Hepatocyte (in vitro differentiated cells): ENCODE results near the gene TWIST1. TPM values are rescaled to one million over a fixed set of nuclear protein-coding genes. Genes with fewer than 3 reads are reported as not detected.

Experiments used
- DNase-seq: peaks from one replicate; pipeline ENCODE4 v3.0.0-alpha.2; 2016; ENCODE audit warnings: low spot score
- H2AFZ ChIP-seq: fragments of 200-600 bp; sonication (generic); 2 replicates; pipeline ENCODE4 v1.6.0; 2016; ENCODE audit warnings: antibody characterized with exemption, mild to moderate bottlenecking
- H3K27ac ChIP-seq: fragments of 200-600 bp; sonication (generic); 2 replicates; pipeline ENCODE4 v1.5.1; 2016; ENCODE audit warnings: mild to moderate bottlenecking
- H3K27me3 ChIP-seq: fragments of 200-600 bp; sonication (generic); 2 replicates; pipeline ENCODE4 v1.6.1; 2016
- H3K36me3 ChIP-seq: fragments of 200-600 bp; sonication (generic); replicated peaks from 2 replicates; pipeline ENCODE4 v1.5.1; 2016; ENCODE audit warnings: low read depth; ENCODE audit not compliant: insufficient read depth
- H3K4me1 ChIP-seq: fragments of 200-600 bp; sonication (generic); 2 replicates; pipeline ENCODE4 v1.5.1; 2016; ENCODE audit warnings: mild to moderate bottlenecking, moderate library complexity; ENCODE audit not compliant: insufficient read depth
- H3K4me2 ChIP-seq: fragments of 200-600 bp; sonication (generic); 2 replicates; pipeline ENCODE4 v1.6.0; 2016
- H3K4me3 ChIP-seq: fragments of 200-600 bp; sonication (generic); 2 replicates; pipeline ENCODE4 v1.5.1; 2016; ENCODE audit warnings: mild to moderate bottlenecking
- H3K79me2 ChIP-seq: fragments of 200-600 bp; sonication (generic); 2 replicates; pipeline ENCODE4 v1.6.0; 2017; ENCODE audit warnings: mild to moderate bottlenecking
- H3K9me2 ChIP-seq: fragments of 200-600 bp; sonication (generic); replicated peaks from 2 replicates; pipeline ENCODE4 v1.6.0; 2017; ENCODE audit warnings: mild to moderate bottlenecking; ENCODE audit not compliant: insufficient read depth
- H3K9me3 ChIP-seq: fragments of 200-600 bp; sonication (generic); 2 replicates; pipeline ENCODE4 v1.5.1; 2016; ENCODE audit warnings: low read depth, mild to moderate bottlenecking
- H4K20me1 ChIP-seq: fragments of 200-600 bp; sonication (generic); 2 replicates; pipeline ENCODE4 v1.6.0; 2016; ENCODE audit warnings: mild to moderate bottlenecking; ENCODE audit not compliant: insufficient read depth, poor library complexity, severe bottlenecking
- CTCF ChIP-seq: fragments of 200-600 bp; sonication (generic); IDR thresholded peaks from 2 replicates; pipeline ENCODE4 v1.5.1; 2016; ENCODE audit warnings: antibody characterized with exemption, mild to moderate bottlenecking; ENCODE audit not compliant: poor library complexity
- EZH2 ChIP-seq: fragments of 200-600 bp; sonication (generic); IDR thresholded peaks from 2 replicates; pipeline ENCODE4 v1.6.1; 2016; ENCODE audit warnings: antibody characterized with exemption, mild to moderate bottlenecking, borderline replicate concordance
- EZH2phosphoT487 ChIP-seq: fragments of 200-600 bp; sonication (generic); IDR thresholded peaks from one replicate; pipeline ENCODE4 v1.6.1; 2018; ENCODE audit warnings: antibody characterized with exemption, mild to moderate bottlenecking, low read depth, moderate library complexity; ENCODE audit not compliant: unreplicated experiment, severe bottlenecking
- WGBS: methylation state at CpG from one replicate; pipeline ENCODE4 v1.1.6; 2016; ENCODE audit warnings: low lambda C conversion rate; ENCODE audit errors: missing lambda C conversion rate; 5-methylcytosine and 5-hydroxymethylcytosine counted together
- polyA plus RNA-seq: library from polyadenylated mRNA; unstranded; fragments of >200 nt; fragmentation: Nextera tagmentation; extraction: Ambion mirVana; gene quantifications from 2 replicates; pipeline ENCODE4 v1.2.1, GENCODE V29; 2016
- total RNA-seq: library from RNA; depleted of rRNA; stranded (reverse); fragments of >200 nt; gene quantifications from 2 replicates; pipeline ENCODE4 v1.2.3, GENCODE V29; 2014

Gene TWIST1
- total RNA-seq (18.7 and 23.2 TPM in 2 replicates), polyA plus RNA-seq (21.2 and 24.7 TPM in 2 replicates)

GRCh38 chr7:19117091-19117869, at the start of gene TWIST1:
Gene TWIST1, minus strand, starts transcription at chr7:19117636. Its CDS starts 315 bp downstream, at chr7:19117321.
- peak within 1 kb of the TSS; percentile 89 for H3K4me2 ChIP-seq
- no peaks in the 10 kb centered on the region for H3K9me2 ChIP-seq
- H3K4me1 ChIP-seq = peaks cover 7% of the 10 kb centered on the region
- peak within 1 kb of the TSS; percentile 33 for H2AFZ ChIP-seq
- no peaks in the 10 kb centered on the region for H3K36me3 ChIP-seq
- peak within 1 kb of the TSS; percentile 73 for H3K4me3 ChIP-seq
- peak; percentile 88 for DNase-seq
- peaks cover 79% of the 10 kb centered on the region for H3K27me3 ChIP-seq
- 2% methylated on average over 26 of the region's 91 CpGs for WGBS
- no peaks in the 10 kb centered on the region for H3K9me3 ChIP-seq
- H4K20me1 ChIP-seq = peaks cover 22% of the 10 kb centered on the region
- H3K27ac ChIP-seq = peak within 1 kb of the TSS; percentile 91
- TF ChIP-seq EZH2phosphoT487 (no peak), CTCF (no peak), EZH2 (no peak)
- H3K79me2 ChIP-seq = peaks cover 57% of the 10 kb centered on the region

- no peaks in the 10 kb centered on the region for H3K79me2 ChIP-seq
- H3K4me1 ChIP-seq = no peaks in the 10 kb centered on the region
- H2AFZ ChIP-seq = no peak overlapping the region
- H3K9me2 ChIP-seq = no peaks in the 10 kb centered on the region
- H4K20me1 ChIP-seq = no peaks in the 10 kb centered on the region
- DNase-seq = no peak
- WGBS = 72% methylated on average over 3 of the region's 3 CpGs
- no peaks in the 10 kb centered on the region for H3K9me3 ChIP-seq
- no peak overlapping the region for H3K27ac ChIP-seq
- no peaks in the 10 kb centered on the region for H3K36me3 ChIP-seq
- TF ChIP-seq EZH2phosphoT487 (no peak), CTCF (no peak), EZH2 (no peak)
- no peaks in the 10 kb centered on the region for H3K27me3 ChIP-seq
- H3K4me2 ChIP-seq = no peak overlapping the region
- H3K4me3 ChIP-seq = no peak overlapping the region
Observed at GRCh38 chr7:19161671-19162070, 44.2 kb upstream of the TWIST1 start.

- H3K27me3 ChIP-seq = peaks cover 58% of the 10 kb centered on the region
- no peak overlapping the region for H3K4me3 ChIP-seq
- no peak for TF ChIP-seq EZH2phosphoT487
- no peak for TF ChIP-seq EZH2
- TF ChIP-seq CTCF = no peak
- no peak overlapping the region for H2AFZ ChIP-seq
- no peaks in the 10 kb centered on the region for H3K36me3 ChIP-seq
- no peaks in the 10 kb centered on the region for H3K4me1 ChIP-seq
- 12% methylated on average over 4 of the region's 4 CpGs for WGBS
- no peaks in the 10 kb centered on the region for H3K79me2 ChIP-seq
- no peaks in the 10 kb centered on the region for H3K9me2 ChIP-seq
- H3K9me3 ChIP-seq = no peaks in the 10 kb centered on the region
- peak; percentile 54 for DNase-seq
- H3K4me2 ChIP-seq = no peak overlapping the region
- no peaks in the 10 kb centered on the region for H4K20me1 ChIP-seq
- H3K27ac ChIP-seq = no peak overlapping the region
Observed at GRCh38 chr7:19146699-19147098, 29.3 kb upstream of the TWIST1 start.
